ENCODE results near the gene AVL9.

AVL9 gene

DNA sequence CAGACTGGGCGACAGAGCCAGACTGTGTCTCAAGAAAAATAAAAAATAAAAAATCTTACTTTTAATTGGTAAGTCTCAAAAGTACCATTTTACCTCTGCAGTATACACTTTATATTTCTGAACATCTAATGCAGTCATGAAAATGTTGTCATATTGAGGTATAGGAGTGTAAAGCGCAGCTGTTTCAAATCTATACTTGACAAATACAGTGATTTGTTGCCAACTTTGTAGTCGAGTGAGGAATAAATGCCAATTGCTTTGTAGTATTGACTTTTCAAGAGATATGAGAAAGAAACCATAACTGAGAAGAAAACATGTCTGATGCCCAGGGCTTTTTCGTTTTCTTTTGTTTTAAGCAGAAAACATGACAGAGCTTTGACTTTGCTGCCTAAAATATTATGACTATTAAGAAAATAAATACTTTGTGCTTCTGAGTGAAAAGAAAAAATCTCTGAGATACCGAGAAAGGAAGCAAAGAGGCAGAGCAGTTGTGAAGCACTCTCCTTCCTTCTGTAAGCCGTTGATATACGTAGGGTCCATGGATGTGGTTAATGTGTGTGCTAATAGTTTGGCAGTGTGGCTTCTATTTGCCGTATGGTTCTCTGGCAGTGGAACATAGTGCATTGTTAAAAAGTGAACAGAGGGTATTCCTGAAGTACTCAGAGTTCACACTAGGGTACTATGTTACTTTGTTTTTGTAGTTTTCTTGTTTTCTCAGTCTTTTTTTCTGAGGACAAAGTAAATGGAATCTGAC is 38.2 kb downstream of the AVL9 start:
- DNase-seq: no peak

- no peak for DNase-seq
Measured at GRCh38 chr7:32535162-32535702, 39.9 kb downstream of the AVL9 start.

DNA sequence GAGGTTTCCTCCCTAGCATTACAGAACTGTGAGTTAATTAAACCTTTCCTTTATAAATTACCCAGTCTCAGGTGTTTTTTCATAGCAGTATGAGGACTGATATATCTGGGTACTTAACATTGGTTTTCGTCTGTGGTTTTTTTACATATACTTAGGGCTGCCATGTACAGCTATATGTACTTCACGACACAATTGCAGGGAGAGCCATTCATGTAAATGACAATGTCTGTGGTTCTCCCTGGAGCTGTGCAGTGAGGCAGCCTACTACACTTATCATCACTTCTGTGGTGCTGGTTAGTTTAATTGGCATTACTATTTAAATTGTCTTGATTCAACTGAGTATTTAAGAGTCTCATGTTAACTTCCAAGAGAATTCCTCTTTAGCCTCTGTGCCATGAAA is 40.7 kb downstream of the AVL9 start:
- no peak for DNase-seq

GRCh38 chr7:32536585-32536984 is 41.3 kb downstream of the AVL9 start:
- DNase-seq: no peak

DNA sequence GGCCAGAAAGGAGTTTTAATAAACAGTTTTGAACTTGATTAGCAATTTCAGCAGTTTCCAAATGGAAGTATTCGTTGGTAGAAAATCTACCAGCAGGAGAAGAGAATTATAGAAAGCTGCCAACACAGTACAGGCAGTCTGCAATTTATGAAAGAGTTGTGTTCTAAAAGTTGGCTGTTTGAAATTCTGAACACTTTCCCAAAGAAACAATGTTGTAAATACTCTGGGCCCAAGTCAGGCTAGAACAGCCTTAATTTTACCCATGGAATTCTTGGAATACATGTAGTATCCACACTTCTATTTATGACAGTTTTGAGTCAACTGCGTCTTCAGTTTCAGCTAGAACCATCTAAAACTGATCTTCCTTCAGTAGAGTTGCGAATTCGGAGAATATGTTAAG is 42.5 kb downstream of the AVL9 start:
- peak in 1 of 58 donors; percentile 22 for DNase-seq

DNA sequence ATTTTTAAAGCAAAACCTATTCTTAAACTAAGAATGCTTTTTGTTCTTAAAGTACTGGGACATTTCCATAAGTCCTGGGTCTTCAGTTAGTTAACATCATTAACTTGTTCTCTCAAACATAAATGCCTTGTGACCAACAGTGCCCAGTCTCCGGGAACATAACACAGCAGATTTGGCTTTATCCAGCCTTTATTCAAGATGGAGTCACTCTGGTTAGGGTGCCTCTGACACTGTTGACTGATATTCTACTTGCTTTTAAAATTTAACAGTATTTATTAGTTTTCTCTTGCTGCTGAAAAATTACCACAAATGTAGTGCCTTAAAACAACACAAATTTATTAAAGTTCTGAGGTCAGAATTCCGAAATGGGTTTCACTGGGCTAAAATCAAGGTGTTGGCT is 44.1 kb downstream of the AVL9 start:
- DNase-seq: no peak

GRCh38 chr7:32539919-32540531 is 44.7 kb downstream of the AVL9 start:
- DNase-seq: no peak

DNA sequence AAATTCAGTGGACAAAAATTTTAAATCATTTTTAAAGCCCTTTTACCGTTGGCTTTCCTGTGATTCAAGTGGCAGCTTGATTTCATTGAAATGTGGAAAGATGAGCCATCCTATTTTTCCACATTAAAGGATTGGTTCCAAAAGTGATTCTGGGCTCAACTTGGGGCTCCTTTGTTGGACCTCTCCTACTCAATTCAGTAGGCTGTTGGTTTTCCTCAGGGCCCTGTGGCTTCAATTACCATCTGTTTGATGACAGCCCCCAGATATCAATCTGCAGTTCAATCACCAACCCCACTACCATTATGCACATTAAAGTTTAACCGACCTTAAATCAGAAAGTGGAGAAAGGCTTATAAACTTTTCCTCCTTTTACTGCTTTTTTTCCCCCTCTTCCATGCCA is 47.3 kb downstream of the AVL9 start:
- no peak for DNase-seq

DNA sequence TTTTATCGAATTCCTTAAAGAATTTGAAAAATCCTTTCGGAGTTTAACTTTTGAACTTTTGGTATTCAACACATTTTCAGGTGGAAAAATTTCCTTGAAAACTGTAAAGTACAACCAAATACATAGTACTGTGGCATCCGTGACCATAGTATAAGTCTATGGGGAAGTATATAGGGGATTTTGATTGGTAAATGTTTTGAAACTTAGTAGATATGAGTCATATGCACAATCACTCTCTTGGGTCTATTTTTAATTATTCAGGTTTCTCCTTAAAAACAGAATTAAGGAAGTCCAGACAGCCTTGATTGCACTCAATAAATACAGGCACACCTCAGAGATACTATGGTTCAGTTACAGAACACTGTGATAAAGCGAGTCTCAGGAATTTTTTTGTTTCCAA is 64.2 kb downstream of the AVL9 start:
- DNase-seq: no peak

DNA sequence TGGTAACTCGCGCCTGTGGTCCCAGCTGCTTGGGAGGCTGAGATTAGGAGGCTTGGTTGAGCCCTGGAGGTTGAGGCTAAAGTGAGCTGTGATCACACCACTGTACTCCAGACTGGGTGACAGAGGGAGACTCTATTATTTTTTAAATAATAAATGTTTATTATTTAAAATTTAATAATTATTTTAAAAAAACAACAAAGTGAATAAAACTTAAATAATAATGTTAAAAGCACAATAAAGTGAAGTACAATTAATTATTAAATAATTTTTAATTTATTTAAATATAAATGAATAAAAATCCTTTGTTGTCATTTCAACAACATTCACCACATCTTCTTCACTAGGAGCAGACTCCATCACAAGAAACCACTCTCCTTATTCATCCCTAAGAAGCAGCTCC is 64.8 kb downstream of the AVL9 start:
- DNase-seq: no peak

DNA sequence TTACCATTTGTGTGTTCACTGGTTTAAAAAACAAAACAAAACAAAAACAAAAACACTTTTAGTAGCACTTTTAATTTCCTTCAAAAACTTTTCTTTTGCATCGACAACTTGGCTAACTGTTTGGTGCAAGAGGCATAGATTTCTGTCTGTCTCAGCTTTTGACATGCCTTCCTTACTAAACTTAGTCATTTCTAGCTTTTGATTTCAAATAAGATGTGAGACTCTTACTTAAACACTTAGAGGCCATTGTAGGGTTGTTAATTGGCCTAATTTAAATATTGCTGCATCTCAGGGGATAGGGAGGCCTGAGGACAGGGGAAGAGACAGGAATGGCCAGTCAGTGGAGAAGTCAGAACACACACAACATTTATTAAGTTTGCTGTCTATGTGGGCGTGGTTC is 66.3 kb downstream of the AVL9 start:
- DNase-seq: no peak

DNA sequence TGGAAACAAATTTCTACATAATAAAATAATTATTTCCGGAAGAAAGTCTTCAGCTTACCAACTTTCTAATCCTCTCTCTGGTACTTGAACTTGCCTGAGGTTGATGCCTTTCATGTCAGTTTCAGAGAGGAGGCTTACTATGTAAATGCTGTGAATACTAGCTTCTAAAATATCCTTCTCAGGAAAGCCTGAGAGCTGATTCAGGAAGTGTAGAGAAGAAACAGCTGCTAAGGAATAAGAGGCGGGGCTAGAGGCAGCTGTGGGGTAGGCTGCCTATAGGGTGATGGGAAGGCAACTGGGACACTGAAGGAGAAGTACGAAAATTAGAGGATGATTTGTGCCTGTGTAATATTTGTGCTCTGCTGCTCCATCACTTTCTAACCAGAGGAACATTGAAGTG is 69.3 kb downstream of the AVL9 start:
- DNase-seq: peak in 1 of 58 donors; percentile 22

DNA sequence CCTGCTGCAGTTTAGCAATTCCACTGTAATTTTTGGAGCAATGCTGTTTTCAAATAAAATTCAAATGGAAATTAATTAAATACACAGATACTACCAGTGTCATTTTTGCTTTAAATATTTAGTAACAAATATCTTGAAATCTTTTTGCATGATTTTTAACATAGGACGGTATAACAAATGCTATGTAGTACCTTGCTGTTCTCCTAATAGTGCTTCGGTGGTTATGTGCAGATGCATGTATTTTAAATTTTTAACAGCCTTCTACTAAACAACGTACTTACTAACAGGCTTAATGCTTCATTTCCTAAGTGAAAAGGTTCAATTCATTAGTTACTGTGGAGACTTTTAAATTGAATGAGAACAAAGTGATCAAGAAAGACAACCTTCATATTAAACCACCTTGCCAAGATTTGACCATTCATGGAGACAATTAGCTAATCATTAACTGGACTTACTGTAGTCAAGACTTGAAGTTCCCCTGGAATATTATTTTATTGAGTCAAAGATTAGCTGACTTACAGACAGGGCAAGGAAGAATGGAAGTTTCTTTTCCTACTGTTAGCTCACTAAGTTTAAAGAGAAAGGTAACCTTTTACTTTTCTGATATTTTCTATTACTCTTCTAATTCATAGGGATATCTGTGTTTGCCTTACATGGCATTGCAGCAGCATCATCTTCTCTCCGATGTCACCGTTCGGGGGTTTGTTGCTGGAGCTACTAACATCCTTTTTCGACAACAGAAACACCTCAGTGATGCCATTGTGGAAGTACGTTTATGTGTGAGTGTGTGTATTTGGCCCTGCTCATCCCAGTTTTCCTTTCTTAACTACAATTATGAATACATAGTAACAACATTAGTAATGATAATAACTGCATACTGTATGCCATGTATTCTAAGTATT is 74.3 kb downstream of the AVL9 start:
- DNase-seq: no peak

- no peak for DNase-seq
Measured at GRCh38 chr7:32573110-32573687, 77.9 kb downstream of the AVL9 start.

DNA sequence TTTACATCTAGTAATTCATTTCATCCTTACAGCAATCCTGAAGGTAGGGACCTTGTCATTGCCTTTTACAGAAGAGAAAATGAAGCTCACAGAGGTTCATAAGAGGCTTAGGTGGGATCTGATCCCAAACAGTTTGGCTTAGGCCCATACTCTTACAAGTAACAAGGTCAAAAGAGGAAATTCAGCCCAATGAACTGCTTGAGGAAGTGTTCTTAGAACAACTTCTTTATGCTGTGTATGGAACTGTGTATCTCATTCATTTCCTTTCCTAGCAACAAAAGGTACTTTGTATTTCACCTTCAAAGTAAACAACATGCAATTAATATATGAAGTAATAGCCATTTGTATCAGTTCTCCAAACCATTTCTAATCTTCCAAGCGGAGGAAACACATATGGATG is 79.3 kb downstream of the AVL9 start:
- no peak for DNase-seq

GRCh38 chr7:32577421-32577820 is 82.1 kb downstream of the AVL9 start:
- DNase-seq: no peak

DNA sequence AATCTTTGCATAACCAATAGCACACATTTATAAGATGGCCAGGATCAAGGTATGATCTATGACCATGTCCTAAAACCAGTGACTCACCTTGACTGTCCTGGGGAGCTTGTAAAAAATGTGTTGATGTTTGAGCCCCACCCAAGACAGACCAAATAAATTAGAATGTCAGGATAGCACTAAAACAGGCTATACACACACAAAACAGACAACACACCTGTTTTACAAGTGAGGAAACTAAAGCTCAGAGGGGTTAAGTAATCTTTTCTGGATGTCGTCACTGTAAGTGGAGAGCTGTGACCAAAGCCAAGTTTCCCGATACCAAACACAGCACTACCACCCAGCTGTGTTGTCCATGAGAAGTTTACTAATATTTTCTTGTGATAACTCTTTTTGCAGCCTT is 84.5 kb downstream of the AVL9 start:
- DNase-seq: no peak

DNA sequence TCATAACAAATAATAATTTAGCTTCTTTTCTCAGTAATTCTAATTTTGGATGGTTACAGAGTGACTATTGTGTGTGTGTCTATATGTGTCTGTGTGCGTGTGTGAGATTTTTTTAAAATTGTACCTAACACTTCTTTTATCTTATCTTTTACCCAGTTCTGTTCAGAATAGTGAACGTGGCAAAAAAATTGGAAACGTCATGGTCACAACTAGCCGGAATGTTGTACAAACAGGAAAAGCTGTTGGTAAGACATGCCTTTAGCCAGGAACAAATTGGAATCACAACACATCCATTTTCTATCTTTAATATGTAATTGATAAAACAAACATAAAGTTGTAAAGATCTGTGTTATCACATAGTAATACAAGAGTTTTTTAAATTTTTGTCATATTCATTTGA is 85.4 kb downstream of the AVL9 start:
- no peak for DNase-seq

GRCh38 chr7:32582036-32582435 is 86.7 kb downstream of the AVL9 start:
- DNase-seq: no peak

DNA sequence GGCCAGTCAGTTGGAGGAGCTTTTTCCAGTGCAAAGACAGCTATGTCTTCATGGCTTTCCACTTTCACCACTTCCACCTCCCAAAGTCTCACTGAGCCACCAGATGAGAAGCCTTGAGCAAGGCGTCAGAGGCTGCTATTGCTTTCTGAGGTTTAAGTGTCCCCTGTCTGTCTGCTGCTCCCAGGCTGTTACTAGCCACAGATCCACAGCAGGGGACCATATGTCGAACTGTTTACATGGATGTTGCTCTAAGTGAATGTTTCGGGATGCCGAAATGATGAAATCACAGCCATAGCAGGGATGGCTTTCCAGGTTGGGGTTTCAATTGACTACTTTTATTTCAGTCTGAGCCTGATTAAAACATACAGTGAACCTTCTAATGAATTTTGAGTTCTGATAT is 88.5 kb downstream of the AVL9 start:
- no peak for DNase-seq

All from anterior cingulate cortex (tissue), 58 donors.